ENCODE measurements around the gene LRRC27. TPM values are rescaled to one million over a fixed set of nuclear protein-coding genes. Genes with fewer than 3 reads are reported as not detected.
A peak's percentile ranks its signal among the peaks of the same experiment; 100 is the strongest.
"Not testable (repeated sequence)": the region's sequence is repeated elsewhere in the genome, so short reads cannot be mapped to it uniquely, and the experiment has no call there.

The LRRC27 gene
- total RNA-seq, 2 experiments from 2014 or later = 13.0 to 17.3 TPM

GRCh38 chr10:132335189-132336063 is 3.4 kb downstream of the LRRC27 start:
- peak; percentile 73 for DNase-seq (ENCODE audit: low spot score)
- POLR2A ChIA-PET = no interaction called here
- Histone ChIP-seq H2AFZ (ENCODE audit: low read length) (peak overlapping the region; percentile 16; the same call in 1 of the 2 replicates), H3K4me1 (ENCODE audit: insufficient read depth, low read length, poor library complexity, severe bottlenecking) (peaks cover 50% of the 10 kb centered on the region), H3K4me2 (ENCODE audit: low read length) (peak overlapping the region; percentile 70), H3K4me3 (ENCODE audit: low read depth, low read length, poor library complexity, severe bottlenecking) (peak overlapping the region; percentile 40), H3K9me3 (ENCODE audit: low read length) (no peaks in the 10 kb centered on the region), H3K27ac (ENCODE audit: low read depth, low read length, poor library complexity, severe bottlenecking) (no peak overlapping the region), H3K9me2 (ENCODE audit: insufficient read depth, low read length) (no peaks in the 10 kb centered on the region), H4K20me1 (ENCODE audit: insufficient read depth, low read length) (peaks cover 3% of the 10 kb centered on the region), H3K36me3 (ENCODE audit: insufficient read depth, low read length) (peaks cover 14% of the 10 kb centered on the region), H3K79me2 (ENCODE audit: insufficient read depth, low read depth, low read length) (peaks cover 11% of the 10 kb centered on the region)
- intact Hi-C loops (cut with micrococcal nuclease; ENCODE audit: unreplicated experiment) = no loop called here
- BruUV-seq (replicated peaks) = no TSS peak
- CTCF ChIA-PET (ENCODE audit: unreplicated experiment) = no interaction called here
- no peak for TF ChIP-seq EZH2phosphoT487 (IDR thresholded peaks at IDR 0.05; ENCODE audit: borderline replicate concordance, low read depth, low read length)

DNA sequence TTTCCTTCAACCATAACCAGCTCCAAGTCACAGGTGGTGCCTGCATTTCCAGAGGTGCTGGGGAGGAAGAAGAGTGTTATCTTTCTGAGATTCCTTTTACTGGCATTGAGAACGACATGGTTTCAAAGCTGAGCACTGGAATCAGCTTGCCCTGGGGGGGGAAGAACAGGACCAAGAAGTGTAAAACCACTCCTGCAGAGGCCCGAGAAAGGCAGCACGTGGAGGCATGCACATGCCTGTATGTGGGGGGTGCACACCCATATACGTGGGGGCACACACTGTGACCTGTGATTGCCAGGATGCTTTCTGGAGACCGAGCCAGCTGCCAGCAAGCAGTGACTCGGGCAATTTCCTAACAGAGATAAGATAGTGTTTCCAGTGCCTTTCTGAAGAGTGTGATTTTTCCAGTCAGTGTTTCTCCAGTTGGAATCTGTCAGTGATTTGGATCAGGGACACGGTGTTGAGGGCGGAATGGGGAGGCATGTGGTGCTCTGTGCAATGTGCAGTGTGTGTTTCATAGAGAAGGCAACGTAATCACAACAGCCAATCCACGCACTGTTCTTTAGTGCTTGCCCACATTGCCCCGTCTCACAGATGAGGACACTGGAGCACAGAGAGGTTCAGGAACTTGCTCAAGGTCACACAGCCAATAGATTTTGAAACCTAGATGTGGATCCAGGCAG is 4.2 kb downstream of the LRRC27 start:
- H3K4me2 ChIP-seq (ENCODE audit: low read length) = peak overlapping the region; percentile 70
- no peak overlapping the region for H3K27ac ChIP-seq (ENCODE audit: low read depth, low read length, poor library complexity, severe bottlenecking)
- peak overlapping the region; percentile 63 for H3K4me3 ChIP-seq (ENCODE audit: low read depth, low read length, poor library complexity, severe bottlenecking)
- intact Hi-C loops (cut with micrococcal nuclease; ENCODE audit: unreplicated experiment) = no loop called here
- peaks cover 58% of the 10 kb centered on the region for H3K4me1 ChIP-seq (ENCODE audit: insufficient read depth, low read length, poor library complexity, severe bottlenecking)
- H3K36me3 ChIP-seq (ENCODE audit: insufficient read depth, low read length) = peaks cover 14% of the 10 kb centered on the region
- H3K9me3 ChIP-seq (ENCODE audit: low read length) = no peaks in the 10 kb centered on the region
- H3K79me2 ChIP-seq (ENCODE audit: insufficient read depth, low read depth, low read length) = peaks cover 3% of the 10 kb centered on the region; the same call in 1 of the 2 replicates
- DNase-seq (ENCODE audit: low spot score) = no peak
- BruUV-seq (replicated peaks) = no TSS peak
- peak overlapping the region; percentile 62; the same call in 1 of the 2 replicates for H2AFZ ChIP-seq (ENCODE audit: low read length)
- H3K9me2 ChIP-seq (ENCODE audit: insufficient read depth, low read length) = no peaks in the 10 kb centered on the region
- ChIA-PET CTCF (ENCODE audit: unreplicated experiment) (no interaction called here), POLR2A (no interaction called here)
- TF ChIP-seq CTCF (conservative IDR thresholded peaks at IDR 0.05; ENCODE audit: low read length) (no peak), EZH2phosphoT487 (IDR thresholded peaks at IDR 0.05; ENCODE audit: borderline replicate concordance, low read depth, low read length) (no peak)
- no peaks in the 10 kb centered on the region for H4K20me1 ChIP-seq (ENCODE audit: insufficient read depth, low read length)

DNA sequence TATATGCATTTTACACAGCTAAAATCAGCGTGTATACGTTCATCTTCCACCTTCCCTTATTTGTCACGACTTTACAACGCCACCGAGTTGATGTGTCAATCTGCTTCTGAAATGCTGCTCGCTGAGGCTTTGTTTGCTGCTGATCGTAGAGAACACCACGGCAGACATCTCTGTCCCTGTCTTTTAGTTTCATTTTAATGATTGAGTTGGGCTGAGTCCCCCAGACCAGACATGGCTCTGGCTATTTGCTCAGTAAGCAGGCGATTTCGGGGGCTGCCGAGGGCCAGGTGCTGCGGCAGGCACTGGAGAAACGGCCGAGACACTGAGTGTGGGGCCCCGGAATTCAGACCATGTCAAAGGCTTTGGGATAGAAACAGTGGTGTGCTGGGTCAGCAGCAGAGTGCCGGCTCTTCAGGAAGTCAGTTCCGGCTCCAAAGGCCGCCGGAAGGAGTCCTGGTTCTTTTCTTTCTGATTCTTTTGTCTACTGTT is 5.0 kb downstream of the LRRC27 start:
- Histone ChIP-seq H3K27ac (ENCODE audit: low read depth, low read length, poor library complexity, severe bottlenecking) (peak overlapping the region; percentile 34), H4K20me1 (ENCODE audit: insufficient read depth, low read length) (no peaks in the 10 kb centered on the region), H3K9me3 (ENCODE audit: low read length) (no peaks in the 10 kb centered on the region), H3K79me2 (ENCODE audit: insufficient read depth, low read depth, low read length) (no peaks in the 10 kb centered on the region), H3K4me2 (ENCODE audit: low read length) (peak overlapping the region; percentile 70), H3K36me3 (ENCODE audit: insufficient read depth, low read length) (peaks cover 14% of the 10 kb centered on the region), H3K9me2 (ENCODE audit: insufficient read depth, low read length) (no peaks in the 10 kb centered on the region), H3K4me3 (ENCODE audit: low read depth, low read length, poor library complexity, severe bottlenecking) (peak overlapping the region; percentile 63), H3K4me1 (ENCODE audit: insufficient read depth, low read length, poor library complexity, severe bottlenecking) (peaks cover 66% of the 10 kb centered on the region), H2AFZ (ENCODE audit: low read length) (peak overlapping the region; percentile 62)
- intact Hi-C loops (cut with micrococcal nuclease; ENCODE audit: unreplicated experiment) = no loop called here
- TF ChIP-seq CTCF (conservative IDR thresholded peaks at IDR 0.05; ENCODE audit: low read length) (no peak), EZH2phosphoT487 (IDR thresholded peaks at IDR 0.05; ENCODE audit: borderline replicate concordance, low read depth, low read length) (no peak)
- CTCF ChIA-PET (ENCODE audit: unreplicated experiment) = no interaction called here
- POLR2A ChIA-PET = no interaction called here
- BruUV-seq (replicated peaks) = no TSS peak
- peak; percentile 23 for DNase-seq (ENCODE audit: low spot score)

- DNase-seq (ENCODE audit: low spot score); BruUV-seq (replicated peaks); POLR2A ChIA-PET; H4K20me1 ChIP-seq (ENCODE audit: insufficient read depth, low read length); H3K9me2 ChIP-seq (ENCODE audit: insufficient read depth, low read length); H3K27ac ChIP-seq (ENCODE audit: low read depth, low read length, poor library complexity, severe bottlenecking); CTCF ChIA-PET (ENCODE audit: unreplicated experiment); H3K9me3 ChIP-seq (ENCODE audit: low read length); H2AFZ ChIP-seq (ENCODE audit: low read length); H3K4me3 ChIP-seq (ENCODE audit: low read depth, low read length, poor library complexity, severe bottlenecking); intact Hi-C loops (cut with micrococcal nuclease; ENCODE audit: unreplicated experiment); H3K79me2 ChIP-seq (ENCODE audit: insufficient read depth, low read depth, low read length): not testable (repeated sequence)
- peaks cover 63% of the 10 kb centered on the region for H3K4me1 ChIP-seq (ENCODE audit: insufficient read depth, low read length, poor library complexity, severe bottlenecking)
- H3K36me3 ChIP-seq (ENCODE audit: insufficient read depth, low read length) = peaks cover 21% of the 10 kb centered on the region
- 0 out of 2 replicates have a peak overlapping the region, but pooled peaks have one; percentile 70 for H3K4me2 ChIP-seq (ENCODE audit: low read length)
Observed at GRCh38 chr10:132337854-132338253, 5.9 kb downstream of the LRRC27 start.
